Testis (tissue), 2 donors: ENCODE data around the gene TMEM181.

Experiments
- CTCF ChIP-seq, 3 experiments: fragments of 450-650 bp in 2 of 3; fragments of 200-600 bp in 1 of 3; sonication (generic) in 1 of 3; IDR thresholded peaks; one replicate each; pipeline ENCODE4 v1.5.1; 2016 to 2019; ENCODE audit warnings: antibody characterized with exemption in 3 of 3, mild to moderate bottlenecking in 2 of 3, moderate library complexity in 1 of 3
- POLR2A ChIP-seq: fragments of 450-650 bp; IDR thresholded peaks from one replicate; pipeline ENCODE4 v1.6.1; 2017; ENCODE audit warnings: antibody characterized with exemption, mild to moderate bottlenecking, moderate library complexity

- no peak for TF ChIP-seq CTCF (IDR thresholded peaks at IDR 0.05)
- TF ChIP-seq POLR2A, result no peak
Observed at GRCh38 chr6:158544428-158544827, 15.5 kb upstream of the TMEM181 start.
